Kidney (tissue), 14 donors: ENCODE measurements around the gene EHMT2. TPM values are rescaled to one million over a fixed set of nuclear protein-coding genes. Genes with fewer than 3 reads are reported as not detected.
"Not testable (repeated sequence)": the region's sequence is repeated elsewhere in the genome, so short reads cannot be mapped to it uniquely, and the experiment has no call there.

Experiments
- DNase-seq, 5 donors: peaks; one replicate each; pipeline ENCODE4 v3.0.0-alpha.2; 2013 to 2020
- FAIRE-seq: peaks from 2 replicates; lab custom pipeline; 2012; peaks lifted over from hg19 to GRCh38; lab: Jason Lieb, UNC
- H3K27ac ChIP-seq, 2 donors: one replicate each; pipeline ENCODE4 v1.7.0; 2013; ENCODE audit warnings: low read depth in 2 of 2, low read length in 2 of 2, inconsistent platforms in 1 of 2
- H3K27me3 ChIP-seq: one replicate; pipeline ENCODE4 v1.7.1; 2013; ENCODE audit warnings: low read length, inconsistent platforms; ENCODE audit not compliant: control insufficient read depth, insufficient read depth
- H3K36me3 ChIP-seq, 3 donors: one replicate each; pipeline versions ENCODE4 v1.7.0 to v1.7.1; 2013; ENCODE audit warnings: low read length in 3 of 3, control low read depth in 1 of 3, inconsistent platforms in 1 of 3; ENCODE audit not compliant: insufficient read depth in 3 of 3, control insufficient read depth in 2 of 3
- H3K4me1 ChIP-seq, 3 donors: one replicate each; pipeline versions ENCODE4 v1.7.0 to v1.7.1; 2013; ENCODE audit warnings: low read length in 3 of 3, inconsistent platforms in 1 of 3, low read depth in 1 of 3; ENCODE audit not compliant: control insufficient read depth in 2 of 3, insufficient read depth in 2 of 3
- H3K4me3 ChIP-seq, 3 donors: one replicate each; pipeline versions ENCODE4 v1.7.0 to v1.8.1; 2013; ENCODE audit warnings: low read length in 3 of 3, control low read depth in 1 of 3, inconsistent platforms in 1 of 3
- H3K9ac ChIP-seq, 3 donors: one replicate each; pipeline versions ENCODE4 v1.7.0 to v1.7.1; 2013; ENCODE audit warnings: low read length in 3 of 3, control low read depth in 1 of 3, inconsistent platforms in 1 of 3
- H3K9me3 ChIP-seq, 3 donors: one replicate each; pipeline versions ENCODE4 v1.7.0 to v1.7.1; 2013; ENCODE audit warnings: low read length in 3 of 3, control low read depth in 1 of 3, inconsistent platforms in 1 of 3; ENCODE audit not compliant: control insufficient read depth in 2 of 3, insufficient read depth in 1 of 3
- intact Hi-C: fragments of 100-400 bp; cut with DNase I; formaldehyde crosslinking; loops from one replicate; pipeline ENCODE4 v1.11.1; 2022
- polyA plus RNA-seq: library from polyadenylated mRNA; stranded (reverse); fragments of 350-450 nt; fragmentation: Illumina TruSeq; extraction: RNeasy Lipid Tissue Mini Kit (QIAGEN cat#74804); gene quantifications from one replicate; pipeline ENCODE4 v1.2.3, GENCODE V29; 2014; ENCODE audit warnings: low read depth, low replicate concordance; ENCODE audit not compliant: insufficient read depth
- total RNA-seq: library from RNA; stranded (reverse); fragmentation: NEBNext Ultra II Directional; extraction: Animal tissue kit (Norgen Biotek cat#: 25700); gene quantifications from one replicate; pipeline ENCODE4 v1.2.1, GENCODE V29; 2021
- TF ChIP-seq, protein P1 (sequence below): IDR thresholded peaks from 3 replicates; pipeline ENCODE4 v1.5.1; 2012; ENCODE audit warnings: mild to moderate bottlenecking, moderate library complexity, borderline replicate concordance; ENCODE audit not compliant: insufficient read depth; ENCODE audit errors: extremely low read depth
- donor health status: control.
- donor health status: control.
- donor health status: control.
- donor health status: control.
- donor health status: control.
- donor health status: DM: yes; HTN: yes; CAD: no.
- donor health status: Normal renal cell carcinoma (clear cell type).

The EHMT2 gene
- total and polyA plus RNA-seq, 2 donors from 2014 or later: 35.3 to 40.5 TPM

DNA sequence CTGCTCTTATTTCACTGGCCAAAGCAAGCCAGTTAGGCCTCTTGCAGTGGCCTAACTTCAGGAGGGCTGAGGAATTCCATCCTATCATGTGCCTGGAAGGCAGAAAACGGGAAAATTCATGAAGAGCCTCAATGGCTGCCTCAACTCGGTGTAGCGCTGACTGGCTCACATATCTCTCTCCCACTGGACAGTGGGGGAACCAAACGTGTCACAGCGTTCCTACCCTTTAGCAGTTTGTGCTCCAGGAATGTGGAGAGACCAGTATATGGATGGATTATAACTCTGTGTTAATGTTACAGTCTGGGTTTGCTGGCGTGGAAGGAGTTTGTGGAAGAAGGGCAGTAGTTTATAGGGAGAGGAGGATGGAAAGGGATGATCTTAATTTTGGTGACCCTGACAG is 18.3 kb upstream of the EHMT2 start:
- no peak for FAIRE-seq
- intact Hi-C loops: no loop called here

DNA sequence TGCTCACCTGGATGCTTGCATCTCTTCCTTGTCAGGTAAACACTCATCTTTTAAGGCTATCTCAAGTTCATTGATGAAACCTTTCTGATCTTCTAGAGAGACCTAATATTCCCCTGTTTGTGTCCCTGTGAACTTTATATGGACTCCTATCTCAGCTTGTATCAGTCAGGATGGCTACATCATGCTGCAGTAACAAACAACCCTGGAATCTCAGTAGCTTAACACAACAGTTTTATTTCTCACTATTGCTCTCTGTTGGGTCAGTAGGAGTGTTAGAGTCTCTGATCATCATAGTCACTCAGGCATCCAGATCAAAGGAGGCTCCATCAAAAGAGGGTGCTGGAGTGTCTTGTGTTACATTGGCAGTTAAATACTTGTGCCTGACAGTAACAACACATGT is 17.9 kb upstream of the EHMT2 start:
- FAIRE-seq (no peak), DNase-seq (no peak)
- H3K9ac ChIP-seq: no peak overlapping the region
- no peak overlapping the region for H3K27ac ChIP-seq
- H3K4me3 ChIP-seq: no peak overlapping the region
- H3K9me3 ChIP-seq: no peaks in the 10 kb centered on the region
- intact Hi-C loops: no loop called here
- no peaks in the 10 kb centered on the region for H3K36me3 ChIP-seq
- TF ChIP-seq, protein P1, sequence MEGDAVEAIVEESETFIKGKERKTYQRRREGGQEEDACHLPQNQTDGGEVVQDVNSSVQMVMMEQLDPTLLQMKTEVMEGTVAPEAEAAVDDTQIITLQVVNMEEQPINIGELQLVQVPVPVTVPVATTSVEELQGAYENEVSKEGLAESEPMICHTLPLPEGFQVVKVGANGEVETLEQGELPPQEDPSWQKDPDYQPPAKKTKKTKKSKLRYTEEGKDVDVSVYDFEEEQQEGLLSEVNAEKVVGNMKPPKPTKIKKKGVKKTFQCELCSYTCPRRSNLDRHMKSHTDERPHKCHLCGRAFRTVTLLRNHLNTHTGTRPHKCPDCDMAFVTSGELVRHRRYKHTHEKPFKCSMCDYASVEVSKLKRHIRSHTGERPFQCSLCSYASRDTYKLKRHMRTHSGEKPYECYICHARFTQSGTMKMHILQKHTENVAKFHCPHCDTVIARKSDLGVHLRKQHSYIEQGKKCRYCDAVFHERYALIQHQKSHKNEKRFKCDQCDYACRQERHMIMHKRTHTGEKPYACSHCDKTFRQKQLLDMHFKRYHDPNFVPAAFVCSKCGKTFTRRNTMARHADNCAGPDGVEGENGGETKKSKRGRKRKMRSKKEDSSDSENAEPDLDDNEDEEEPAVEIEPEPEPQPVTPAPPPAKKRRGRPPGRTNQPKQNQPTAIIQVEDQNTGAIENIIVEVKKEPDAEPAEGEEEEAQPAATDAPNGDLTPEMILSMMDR: no peak
- no peaks in the 10 kb centered on the region for H3K27me3 ChIP-seq
- no peaks in the 10 kb centered on the region for H3K4me1 ChIP-seq

More for the DNA sequence above, 18.3 kb upstream of the EHMT2 start:
- Histone ChIP-seq H3K4me3 (no peak overlapping the region), H3K36me3 (no peaks in the 10 kb centered on the region), H3K27ac (no peak overlapping the region), H3K4me1 (no peaks in the 10 kb centered on the region), H3K9me3 (no peaks in the 10 kb centered on the region), H3K27me3 (no peaks in the 10 kb centered on the region), H3K9ac (no peak overlapping the region)
- no peak for DNase-seq
- TF ChIP-seq, protein P1: no peak

DNA sequence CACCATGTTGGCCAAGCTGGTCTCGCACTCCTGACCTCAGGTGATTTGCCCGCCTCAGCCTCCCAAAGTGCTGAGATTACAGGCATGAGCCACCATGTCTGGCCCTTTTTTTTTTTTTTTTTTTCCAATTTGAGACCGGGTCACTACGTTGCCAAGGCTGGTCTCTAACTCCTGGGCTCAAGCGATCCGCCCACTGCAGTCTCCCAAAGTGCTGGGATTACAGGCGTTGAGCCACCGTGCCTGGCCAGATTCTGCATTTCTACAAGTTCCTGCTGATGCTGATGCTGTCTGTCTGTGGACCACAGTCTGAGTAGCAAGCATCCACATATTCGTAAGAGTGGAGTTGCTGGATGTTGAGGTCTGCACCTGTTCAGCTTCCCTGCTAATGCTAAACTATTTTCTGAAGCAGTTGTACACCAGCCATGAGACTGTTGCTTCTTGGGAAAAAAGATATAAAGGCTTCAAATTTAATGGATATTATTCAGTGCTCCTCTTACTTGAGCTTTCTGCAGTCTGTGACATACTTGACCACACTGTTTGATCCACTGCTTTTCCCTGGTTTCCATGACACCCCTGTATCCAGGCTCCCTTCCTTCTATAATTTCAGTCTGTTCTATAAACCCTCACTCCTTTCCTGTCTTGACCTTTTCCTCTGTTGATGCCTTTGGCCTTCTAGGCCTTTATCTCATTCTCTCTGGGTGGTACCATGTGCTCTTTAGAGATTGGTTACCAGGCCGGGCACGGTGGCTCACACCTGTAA is 14.5 kb upstream of the EHMT2 start:
- no peak for FAIRE-seq
- intact Hi-C loops: no loop called here

DNA sequence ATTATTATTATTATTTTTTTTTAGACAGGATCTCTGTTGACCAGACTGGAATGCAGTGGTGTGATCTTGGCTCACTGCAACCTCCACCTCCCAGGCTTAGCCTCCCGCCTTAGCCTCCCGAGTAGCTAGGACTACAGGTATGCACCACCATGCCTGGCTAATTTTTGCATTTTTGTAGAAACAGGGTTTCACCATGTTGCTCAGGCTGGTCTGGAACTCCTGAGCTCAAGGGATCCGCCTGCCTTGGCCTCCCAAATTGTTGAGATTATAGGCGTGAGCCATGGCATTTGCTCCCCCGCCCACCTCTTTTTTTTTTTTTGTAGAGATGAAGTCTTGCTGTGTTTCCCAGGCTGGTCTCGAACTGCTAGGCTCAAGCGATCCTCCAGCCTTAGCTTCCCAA is 11.8 kb upstream of the EHMT2 start:
- FAIRE-seq, H3K27me3 ChIP-seq, H3K4me3 ChIP-seq, H3K9me3 ChIP-seq, H3K9ac ChIP-seq, intact Hi-C loops, H3K36me3 ChIP-seq, H3K4me1 ChIP-seq, H3K27ac ChIP-seq, DNase-seq: not testable (repeated sequence)

More for the DNA sequence above, 14.5 kb upstream of the EHMT2 start:
- DNase-seq: no peak
- Histone ChIP-seq H3K27me3 (no peaks in the 10 kb centered on the region), H3K9me3 (no peaks in the 10 kb centered on the region), H3K36me3 (no peaks in the 10 kb centered on the region), H3K4me1 (no peaks in the 10 kb centered on the region), H3K4me3 (no peak overlapping the region), H3K27ac (no peak overlapping the region), H3K9ac (no peak overlapping the region)
- TF ChIP-seq, protein P1: no peak
